H9 (cell line): Measurements from ENCODE around the gene PACC1. TPM values are rescaled to one million over a fixed set of nuclear protein-coding genes. Genes with fewer than 3 reads are reported as not detected.

Experiments used
- DNase-seq: peaks from one replicate; pipeline ENCODE4 v3.0.0-alpha.2; 2017
- H2AFZ ChIP-seq: one replicate; pipeline ENCODE4 v1.6.1; 2013; ENCODE audit warnings: mild to moderate bottlenecking, low read length, control low read depth, moderate library complexity
- H2AK5ac ChIP-seq: 2 replicates; pipeline ENCODE4 v1.6.1; 2013; ENCODE audit warnings: low read length, control low read depth, mixed read lengths; ENCODE audit not compliant: insufficient read length
- H2BK120ac ChIP-seq: one replicate; pipeline ENCODE4 v1.6.1; 2013; ENCODE audit warnings: low read depth, mild to moderate bottlenecking, low read length, control low read depth, inconsistent platforms; ENCODE audit not compliant: poor library complexity, severe bottlenecking
- H2BK12ac ChIP-seq: 2 replicates; pipeline ENCODE4 v1.6.1; 2013; ENCODE audit warnings: low read length, control low read depth, mixed read lengths, low read depth; ENCODE audit not compliant: insufficient read length
- H2BK15ac ChIP-seq: 2 replicates; pipeline ENCODE4 v1.6.1; 2013; ENCODE audit warnings: low read depth, low read length, control low read depth
- H2BK20ac ChIP-seq: one replicate; pipeline ENCODE4 v1.6.1; 2013; ENCODE audit warnings: low read depth, mild to moderate bottlenecking, low read length, control low read depth, inconsistent platforms; ENCODE audit not compliant: poor library complexity, severe bottlenecking
- H2BK5ac ChIP-seq: 2 replicates; pipeline ENCODE4 v1.6.1; 2013; ENCODE audit warnings: low read length, control low read depth, mixed read lengths; ENCODE audit not compliant: insufficient read length
- H3K14ac ChIP-seq: 2 replicates; pipeline ENCODE4 v1.6.1; 2013; ENCODE audit warnings: low read length, control low read depth; ENCODE audit not compliant: insufficient read depth
- H3K18ac ChIP-seq: 2 replicates; pipeline ENCODE4 v1.6.1; 2013; ENCODE audit warnings: low read depth, mild to moderate bottlenecking, mixed read lengths, low read length, control low read depth; ENCODE audit not compliant: insufficient read length
- H3K23ac ChIP-seq: 2 replicates; pipeline ENCODE4 v1.6.1; 2013; ENCODE audit warnings: low read length, control low read depth, mixed read lengths, low read depth; ENCODE audit not compliant: insufficient read length
- H3K23me2 ChIP-seq: 2 replicates; pipeline ENCODE4 v1.6.1; 2013; ENCODE audit warnings: low read depth, mild to moderate bottlenecking, mixed read lengths, low read length, control low read depth; ENCODE audit not compliant: insufficient read length, poor library complexity, severe bottlenecking
- H3K27ac ChIP-seq: 2 replicates; pipeline ENCODE4 v1.5.1; 2013; ENCODE audit warnings: low read length, control low read depth, mixed read lengths, low read depth; ENCODE audit not compliant: insufficient read length
- H3K27me3 ChIP-seq: 2 replicates; pipeline ENCODE4 v1.6.1; 2013; ENCODE audit warnings: low read length, control low read depth, inconsistent platforms; ENCODE audit not compliant: insufficient read depth
- H3K4ac ChIP-seq: 2 replicates; pipeline ENCODE4 v1.6.1; 2013; ENCODE audit warnings: low read depth, mild to moderate bottlenecking, control low read depth, inconsistent platforms, low read length, moderate library complexity
- H3K4me1 ChIP-seq: 2 replicates; pipeline ENCODE4 v1.6.1; 2013; ENCODE audit warnings: low read length, control low read depth, inconsistent platforms; ENCODE audit not compliant: insufficient read depth
- H3K4me2 ChIP-seq: 2 replicates; pipeline ENCODE4 v1.6.1; 2013; ENCODE audit warnings: low read length, control low read depth, mixed read lengths; ENCODE audit not compliant: insufficient read length, insufficient read depth
- H3K56ac ChIP-seq: 2 replicates; pipeline ENCODE4 v1.6.1; 2013; ENCODE audit warnings: low read depth, mild to moderate bottlenecking, mixed read lengths, low read length, control low read depth; ENCODE audit not compliant: insufficient read length
- H3K79me1 ChIP-seq: 2 replicates; pipeline ENCODE4 v1.6.1; 2013; ENCODE audit warnings: low read depth, mild to moderate bottlenecking, moderate library complexity, low read length, control low read depth, inconsistent platforms; ENCODE audit not compliant: insufficient read depth, poor library complexity, severe bottlenecking
- H3K79me2 ChIP-seq: 2 replicates; pipeline ENCODE4 v1.6.1; 2013; ENCODE audit warnings: low read length, control low read depth, inconsistent platforms; ENCODE audit not compliant: insufficient read depth
- H3K9ac ChIP-seq: 2 replicates; pipeline ENCODE4 v1.6.1; 2013; ENCODE audit warnings: low read length, control low read depth, mixed read lengths; ENCODE audit not compliant: insufficient read length; ENCODE audit errors: extremely low read depth
- H3K9me3 ChIP-seq: one replicate; pipeline ENCODE4 v1.6.1; 2013; ENCODE audit warnings: low read depth, low read length, inconsistent platforms; ENCODE audit not compliant: control insufficient read depth
- H3T11ph ChIP-seq: one replicate; pipeline ENCODE4 v1.6.1; 2013; ENCODE audit warnings: mild to moderate bottlenecking, low read length, control low read depth, inconsistent platforms
- H4K20me1 ChIP-seq: one replicate; pipeline ENCODE4 v1.6.1; 2013; ENCODE audit not compliant: control insufficient read depth, insufficient read length, insufficient read depth
- H4K5ac ChIP-seq: 2 replicates; pipeline ENCODE4 v1.6.1; 2013; ENCODE audit warnings: low read depth, mild to moderate bottlenecking, mixed read lengths, low read length, control low read depth; ENCODE audit not compliant: insufficient read length
- H4K8ac ChIP-seq: replicated peaks from 2 replicates; pipeline ENCODE4 v1.6.1; 2013; ENCODE audit warnings: low read length, control low read depth, mixed read lengths, low read depth; ENCODE audit not compliant: insufficient read length
- H4K91ac ChIP-seq: 2 replicates; pipeline ENCODE4 v1.6.1; 2013; ENCODE audit warnings: low read depth, mild to moderate bottlenecking, moderate library complexity, mixed read lengths, low read length, control low read depth; ENCODE audit not compliant: insufficient read length
- H3K27ac Mint-ChIP-seq, 3 experiments: 2 replicates in 2 of 3; 3 replicates in 1 of 3; pipeline ENCODE4 v1.8.0; 2020 to 2021; ENCODE audit warnings: mixed read lengths in 3 of 3, mild to moderate bottlenecking in 1 of 3, moderate library complexity in 1 of 3
- H3K27me3 Mint-ChIP-seq: 2 replicates; pipeline ENCODE4 v1.8.0; 2021; ENCODE audit warnings: low read depth, mild to moderate bottlenecking, moderate library complexity, mixed read lengths
- H3K36me3 Mint-ChIP-seq, 3 experiments: 2 replicates in 2 of 3; 3 replicates in 1 of 3; pipeline ENCODE4 v1.8.0; 2020 to 2021; ENCODE audit warnings: low read depth in 3 of 3, mixed read lengths in 3 of 3; ENCODE audit not compliant: insufficient read depth in 1 of 3
- H3K4me1 Mint-ChIP-seq, 2 experiments: 2 replicates each; pipeline ENCODE4 v1.8.0; 2020; ENCODE audit warnings: mixed read lengths in 2 of 2
- H3K4me3 Mint-ChIP-seq, 2 experiments: 2 replicates in 1 of 2; 3 replicates in 1 of 2; pipeline ENCODE4 v1.8.0; 2020 to 2021; ENCODE audit warnings: mild to moderate bottlenecking in 2 of 2, mixed read lengths in 2 of 2, moderate library complexity in 1 of 2
- H3K9me3 Mint-ChIP-seq, 2 experiments: 2 replicates in 1 of 2; 3 replicates in 1 of 2; pipeline ENCODE4 v1.8.0; 2020; ENCODE audit warnings: mild to moderate bottlenecking in 2 of 2, mixed read lengths in 2 of 2, moderate library complexity in 1 of 2
- CTCF ChIP-seq: fragments of 200-600 bp; sonication (generic); conservative IDR thresholded peaks from 3 replicates; pipeline ENCODE4 v1.8.0; 2021; ENCODE audit warnings: antibody characterized with exemption, mild to moderate bottlenecking
- WGBS: extraction: QIAGEN DNeasy Blood & Tissue Kit; methylation state at CpG from one replicate; pipeline ENCODE4 v1.1.7; 2013; ENCODE audit warnings: missing lambda C conversion rate, low lambda C conversion rate, mixed read lengths; ENCODE audit not compliant: insufficient read length; ENCODE audit errors: extremely low coverage; 5-methylcytosine and 5-hydroxymethylcytosine counted together
- total RNA-seq: library from RNA; stranded (reverse); gene quantifications from 2 replicates; pipeline ENCODE4 v1.2.1, GENCODE V29; 2021

The PACC1 gene
- total RNA-seq, 1 experiment from 2014 or later: 10.9 TPM

- H3K79me2 ChIP-seq: no peaks in the 10 kb centered on the region
- H2AK5ac ChIP-seq: no peak overlapping the region
- no peak overlapping the region for H3K23ac ChIP-seq
- peaks cover 5% of the 10 kb centered on the region for H3K9me3 ChIP-seq
- H3K79me1 ChIP-seq: no peaks in the 10 kb centered on the region
- no peak overlapping the region for H2AFZ ChIP-seq
- no peak overlapping the region for H2BK20ac ChIP-seq
- no peaks in the 10 kb centered on the region for H3K23me2 ChIP-seq
- H2BK120ac ChIP-seq: no peak overlapping the region
- H3K36me3 Mint-ChIP-seq: peaks cover 46 to 80% (median 55%) of the 10 kb centered on the region in 3 experiments
- H3K18ac ChIP-seq: no peak overlapping the region
- H3K27me3 ChIP-seq: no peaks in the 10 kb centered on the region
- H3K4me2 ChIP-seq: no peak overlapping the region
- no peaks in the 10 kb centered on the region for H3K4me1 ChIP-seq
- H3K27me3 Mint-ChIP-seq: no peaks in the 10 kb centered on the region
- H3K14ac ChIP-seq: no peak overlapping the region
- H4K20me1 ChIP-seq: no peaks in the 10 kb centered on the region
- H3K9me3 Mint-ChIP-seq: peaks cover 6 to 8% of the 10 kb centered on the region in 2 experiments
- no peak for DNase-seq
- no peaks in the 10 kb centered on the region for H3K4me1 Mint-ChIP-seq
- H3K27ac Mint-ChIP-seq: no peak overlapping the region
- no peak overlapping the region for H4K8ac ChIP-seq
- no peak overlapping the region for H3T11ph ChIP-seq
- H4K5ac ChIP-seq: no peak overlapping the region
- H3K4me3 Mint-ChIP-seq: no peak overlapping the region
- no peak overlapping the region for H3K56ac ChIP-seq
- H3K4ac ChIP-seq: no peak overlapping the region
- no peak overlapping the region for H2BK12ac ChIP-seq
- TF ChIP-seq CTCF: no peak
- H3K27ac ChIP-seq: no peak overlapping the region
- no CpG with 5 or more reads among the region's 7 CpGs for WGBS
- no peak overlapping the region for H3K9ac ChIP-seq
- no peak overlapping the region for H4K91ac ChIP-seq
- H2BK15ac ChIP-seq: no peak overlapping the region
- H2BK5ac ChIP-seq: no peak overlapping the region
Observed at GRCh38 chr1:212401838-212402582, 12.7 kb downstream of the PACC1 start.
